Measurements from ENCODE around the gene VTI1A.

- no peak for TF ChIP-seq CTCF (IDR thresholded peaks at IDR 0.05)
- TF ChIP-seq POLR2A (IDR thresholded peaks at IDR 0.05): no peak
Observed at GRCh38 chr10:112650588-112651030, 203.6 kb downstream of the VTI1A start.
